ENCODE data around the gene EDEM3.
"Not testable (repeated sequence)": the region's sequence is repeated elsewhere in the genome, so short reads cannot be mapped to it uniquely, and the experiment has no call there.

The EDEM3 gene

DNA sequence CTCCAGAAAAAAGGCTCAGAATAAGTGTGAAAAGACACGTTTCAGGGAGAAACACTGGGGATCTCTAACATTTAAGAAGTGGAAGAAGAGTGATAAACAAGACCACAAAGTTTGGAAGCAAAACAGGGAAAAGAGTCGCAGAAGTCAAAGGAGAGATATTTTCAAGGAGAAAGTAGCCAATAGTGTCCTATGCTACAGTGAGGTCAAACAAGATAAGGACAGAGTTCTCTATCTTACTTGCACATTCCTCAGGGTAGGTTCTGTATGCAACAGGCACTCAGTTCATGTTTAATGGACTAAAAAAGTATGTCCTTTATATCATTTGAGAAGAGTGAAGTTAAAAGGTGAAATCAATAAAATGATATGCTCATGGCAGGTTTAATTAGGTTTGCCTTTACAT lies 13.8 kb upstream of the EDEM3 start:
- no peak overlapping the region for H3K27ac ChIP-seq (ENCODE audit: low read length)
- no peaks in the 10 kb centered on the region for H3K4me1 ChIP-seq (ENCODE audit: control insufficient read depth, insufficient read depth, low read length)
- DNase-seq (ENCODE audit: low read depth, low spot score) = no peak
- no peaks in the 10 kb centered on the region for H3K36me3 ChIP-seq (ENCODE audit: control insufficient read depth, insufficient read depth, low read length)
- H3K9me3 ChIP-seq (ENCODE audit: control insufficient read depth, insufficient read depth, low read length) = no peaks in the 10 kb centered on the region
- WGBS (ENCODE audit: insufficient coverage, insufficient read length) = no CpG with 5 or more reads among the region's 2 CpGs
- H3K4me3 ChIP-seq (ENCODE audit: low read length) = no peak overlapping the region
- 0 out of 2 replicates have a peak, but pooled peaks cover 1% of the 10 kb centered on the region for H3K27me3 ChIP-seq (ENCODE audit: control insufficient read depth, insufficient read depth, low read length)

DNA sequence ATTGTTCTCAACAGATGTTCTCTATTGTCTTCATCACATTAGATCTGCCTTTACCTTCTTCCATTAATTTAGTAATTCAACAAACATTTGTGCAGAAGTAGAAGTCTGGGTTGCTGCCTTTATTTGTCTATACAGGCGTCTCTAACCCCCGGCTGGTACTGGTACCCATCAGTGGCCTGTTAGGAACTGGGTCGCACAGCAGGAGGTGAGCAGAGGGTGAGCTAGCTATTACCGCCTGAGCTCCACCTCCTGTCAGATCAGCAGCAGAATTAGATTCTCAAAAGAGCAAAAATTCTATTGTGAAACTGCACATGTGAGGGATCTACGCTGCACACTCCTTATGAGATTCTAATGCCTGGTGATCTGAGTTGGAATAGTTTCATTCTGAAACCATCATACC lies 12.9 kb upstream of the EDEM3 start:
- Histone ChIP-seq H3K36me3 (ENCODE audit: control insufficient read depth, insufficient read depth, low read length) (no peaks in the 10 kb centered on the region), H3K4me3 (ENCODE audit: low read length) (no peak overlapping the region), H3K27ac (ENCODE audit: low read length) (no peak overlapping the region), H3K4me1 (ENCODE audit: control insufficient read depth, insufficient read depth, low read length) (no peaks in the 10 kb centered on the region), H3K27me3 (ENCODE audit: control insufficient read depth, insufficient read depth, low read length) (0 out of 2 replicates have a peak, but pooled peaks cover 1% of the 10 kb centered on the region), H3K9me3 (ENCODE audit: control insufficient read depth, insufficient read depth, low read length) (no peaks in the 10 kb centered on the region)
- DNase-seq (ENCODE audit: low read depth, low spot score) = no peak
- WGBS (ENCODE audit: insufficient coverage, insufficient read length) = no CpG with 5 or more reads among the region's 5 CpGs

DNA sequence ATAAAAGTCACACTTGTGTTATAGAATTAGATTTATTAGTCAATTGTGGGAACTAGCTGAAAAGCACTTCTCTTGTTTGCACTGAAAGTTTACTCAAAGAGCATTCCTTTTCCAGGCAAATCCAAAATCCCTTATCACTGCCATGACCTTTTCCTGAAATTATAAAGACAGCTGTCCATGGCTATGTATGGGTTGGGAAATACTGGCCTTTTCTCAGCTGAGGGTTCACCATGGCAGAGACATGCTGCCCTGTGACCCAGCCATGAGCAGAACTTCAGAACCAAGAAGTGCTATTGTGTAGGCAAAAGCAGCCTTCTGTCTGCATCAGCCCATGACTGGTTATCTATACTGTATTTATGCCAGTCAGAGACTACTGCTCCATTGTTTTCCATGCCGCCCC lies 9.8 kb upstream of the EDEM3 start:
- H3K4me1 ChIP-seq (ENCODE audit: control insufficient read depth, insufficient read depth, low read length) = no peaks in the 10 kb centered on the region
- DNase-seq (ENCODE audit: low read depth, low spot score) = no peak
- no CpG with 5 or more reads among the region's 1 CpG for WGBS (ENCODE audit: insufficient coverage, insufficient read length)

DNA sequence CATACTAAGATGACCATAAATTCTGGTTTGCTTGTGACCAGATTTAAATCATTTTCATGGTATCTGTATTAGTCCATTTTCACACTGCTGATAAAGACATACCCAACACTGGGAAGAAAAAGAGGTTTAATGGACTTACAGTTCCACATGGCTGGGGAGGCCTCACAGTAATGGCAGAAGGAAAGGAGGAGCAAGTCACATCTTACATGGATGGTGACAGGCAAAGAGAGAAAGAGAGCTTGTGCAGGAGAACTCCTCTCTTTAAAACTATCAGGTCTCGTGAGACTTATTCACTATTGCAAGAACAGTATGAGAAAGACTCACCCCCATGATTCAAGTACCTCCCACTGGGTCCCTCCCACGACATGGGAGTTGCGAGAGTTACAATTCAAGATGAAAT lies 8.9 kb upstream of the EDEM3 start:
- H3K27me3 ChIP-seq (ENCODE audit: control insufficient read depth, insufficient read depth, low read length); H3K27ac ChIP-seq (ENCODE audit: low read length); H3K4me1 ChIP-seq (ENCODE audit: control insufficient read depth, insufficient read depth, low read length); H3K9me3 ChIP-seq (ENCODE audit: control insufficient read depth, insufficient read depth, low read length); DNase-seq (ENCODE audit: low read depth, low spot score); H3K4me3 ChIP-seq (ENCODE audit: low read length); H3K36me3 ChIP-seq (ENCODE audit: control insufficient read depth, insufficient read depth, low read length): not testable (repeated sequence)
- no CpG with 5 or more reads among the region's 3 CpGs for WGBS (ENCODE audit: insufficient coverage, insufficient read length)

More for the DNA sequence above, 9.8 kb upstream of the EDEM3 start:
- 0 out of 2 replicates have a peak, but pooled peaks cover 1% of the 10 kb centered on the region for H3K27me3 ChIP-seq (ENCODE audit: control insufficient read depth, insufficient read depth, low read length)
- no peak overlapping the region for H3K4me3 ChIP-seq (ENCODE audit: low read length)
- no peaks in the 10 kb centered on the region for H3K36me3 ChIP-seq (ENCODE audit: control insufficient read depth, insufficient read depth, low read length)
- no peak overlapping the region for H3K27ac ChIP-seq (ENCODE audit: low read length)
- H3K9me3 ChIP-seq (ENCODE audit: control insufficient read depth, insufficient read depth, low read length) = no peaks in the 10 kb centered on the region

DNA sequence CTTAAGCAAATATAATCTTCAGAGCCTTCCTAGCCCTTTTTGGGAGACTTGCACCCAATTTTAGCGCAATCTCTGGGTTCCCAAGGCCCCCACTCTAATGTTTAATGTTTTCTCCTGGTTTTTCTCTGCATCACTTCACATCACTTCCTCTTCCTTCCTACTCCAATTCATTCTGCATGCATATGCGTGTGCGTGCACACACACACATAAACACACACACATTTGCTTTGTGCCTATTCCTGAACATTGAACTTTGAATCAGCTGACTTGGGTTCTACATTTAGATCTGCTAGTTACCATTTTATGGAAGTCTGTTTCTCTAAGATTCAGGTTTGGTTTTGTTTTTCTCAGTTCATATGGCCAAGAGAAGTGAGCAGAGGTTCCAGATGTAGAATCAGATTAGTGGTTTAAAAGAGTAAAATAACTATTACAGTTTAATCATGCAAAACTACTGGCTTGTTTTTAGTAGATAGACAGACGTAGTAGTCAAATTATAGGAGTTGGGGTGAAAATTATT lies 7.4 kb upstream of the EDEM3 start:
- no peak for DNase-seq (ENCODE audit: low read depth, low spot score)
- Histone ChIP-seq H3K4me1 (ENCODE audit: control insufficient read depth, insufficient read depth, low read length) (no peaks in the 10 kb centered on the region), H3K36me3 (ENCODE audit: control insufficient read depth, insufficient read depth, low read length) (no peaks in the 10 kb centered on the region), H3K9me3 (ENCODE audit: control insufficient read depth, insufficient read depth, low read length) (no peaks in the 10 kb centered on the region), H3K27ac (ENCODE audit: low read length) (no peak overlapping the region), H3K4me3 (ENCODE audit: low read length) (no peak overlapping the region), H3K27me3 (ENCODE audit: control insufficient read depth, insufficient read depth, low read length) (no peaks in the 10 kb centered on the region)
- no CpG with 5 or more reads among the region's 4 CpGs for WGBS (ENCODE audit: insufficient coverage, insufficient read length)

DNA sequence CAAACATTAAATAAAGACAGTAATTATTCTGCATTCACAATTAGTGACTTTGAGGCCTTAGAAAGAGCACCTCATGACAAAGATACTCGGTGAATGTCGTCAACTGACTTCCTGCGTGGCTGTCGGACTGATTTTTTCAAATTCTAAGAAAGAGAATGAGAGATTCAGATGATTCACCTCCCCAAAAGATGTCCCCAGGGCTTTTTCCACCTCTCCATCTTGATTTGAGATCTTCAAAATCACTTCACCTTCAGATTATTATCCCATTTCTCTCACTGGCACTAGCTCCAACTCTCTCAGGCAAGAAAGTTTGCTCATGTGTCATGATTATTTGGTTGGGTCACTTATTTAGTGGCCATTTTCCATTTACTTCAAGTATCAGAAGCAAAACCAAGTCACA lies 5.0 kb upstream of the EDEM3 start:
- H3K4me1 ChIP-seq (ENCODE audit: control insufficient read depth, insufficient read depth, low read length) = no peaks in the 10 kb centered on the region
- no peaks in the 10 kb centered on the region for H3K36me3 ChIP-seq (ENCODE audit: control insufficient read depth, insufficient read depth, low read length)
- no peak for DNase-seq (ENCODE audit: low read depth, low spot score)
- H3K27ac ChIP-seq (ENCODE audit: low read length) = no peak overlapping the region
- H3K9me3 ChIP-seq (ENCODE audit: control insufficient read depth, insufficient read depth, low read length) = no peaks in the 10 kb centered on the region
- no peak overlapping the region for H3K4me3 ChIP-seq (ENCODE audit: low read length)
- WGBS (ENCODE audit: insufficient coverage, insufficient read length) = no CpG with 5 or more reads among the region's 4 CpGs
- H3K27me3 ChIP-seq (ENCODE audit: control insufficient read depth, insufficient read depth, low read length) = no peaks in the 10 kb centered on the region

DNA sequence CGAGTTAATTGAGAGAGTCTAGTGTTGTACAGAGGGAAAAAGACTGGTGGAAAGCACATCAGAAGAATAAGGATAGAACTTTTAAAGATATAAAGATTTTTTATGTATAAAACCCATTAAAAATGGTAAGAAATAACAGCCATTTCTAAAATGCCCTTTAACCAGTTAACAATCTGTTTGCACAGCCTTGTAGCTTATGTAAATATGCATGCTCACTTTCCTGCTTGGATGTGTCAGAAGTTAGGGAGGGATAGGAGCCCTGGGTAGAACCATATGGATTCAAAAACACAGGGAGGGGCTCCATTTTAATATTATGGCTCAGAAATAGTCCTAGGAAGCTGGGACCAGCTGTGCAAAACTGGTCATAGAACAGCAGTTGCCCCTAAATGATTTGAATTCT lies 4.5 kb upstream of the EDEM3 start:
- H3K9me3 ChIP-seq (ENCODE audit: control insufficient read depth, insufficient read depth, low read length) = no peaks in the 10 kb centered on the region
- H3K4me3 ChIP-seq (ENCODE audit: low read length) = no peak overlapping the region
- H3K27ac ChIP-seq (ENCODE audit: low read length) = no peak overlapping the region
- WGBS (ENCODE audit: insufficient coverage, insufficient read length) = no CpG with 5 or more reads among the region's 1 CpG
- H3K36me3 ChIP-seq (ENCODE audit: control insufficient read depth, insufficient read depth, low read length) = no peaks in the 10 kb centered on the region
- DNase-seq (ENCODE audit: low read depth, low spot score) = no peak
- H3K27me3 ChIP-seq (ENCODE audit: control insufficient read depth, insufficient read depth, low read length) = no peaks in the 10 kb centered on the region
- H3K4me1 ChIP-seq (ENCODE audit: control insufficient read depth, insufficient read depth, low read length) = no peaks in the 10 kb centered on the region

DNA sequence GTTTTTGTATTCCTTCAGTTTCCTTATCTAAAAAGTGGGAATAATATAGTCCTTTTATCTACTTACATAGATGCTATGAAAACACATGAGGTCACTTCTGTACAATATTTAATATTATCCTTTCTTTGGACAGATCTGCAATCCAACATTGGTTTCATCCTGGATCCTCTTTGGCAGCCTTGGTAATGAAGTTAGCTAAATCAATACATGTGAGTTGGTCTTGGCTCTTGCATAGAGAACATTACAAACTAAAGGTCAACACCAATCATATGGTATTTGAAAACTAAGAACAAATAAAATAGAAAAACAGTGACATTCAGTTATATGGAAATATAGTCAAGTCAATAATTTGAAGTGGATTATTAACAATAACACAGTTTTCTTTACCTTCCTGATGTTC lies 3.2 kb upstream of the EDEM3 start:
- H3K36me3 ChIP-seq (ENCODE audit: control insufficient read depth, insufficient read depth, low read length) = no peaks in the 10 kb centered on the region
- H3K27ac ChIP-seq (ENCODE audit: low read length) = no peak overlapping the region
- no peaks in the 10 kb centered on the region for H3K4me1 ChIP-seq (ENCODE audit: control insufficient read depth, insufficient read depth, low read length)
- H3K9me3 ChIP-seq (ENCODE audit: control insufficient read depth, insufficient read depth, low read length) = no peaks in the 10 kb centered on the region
- H3K4me3 ChIP-seq (ENCODE audit: low read length) = no peak overlapping the region
- H3K27me3 ChIP-seq (ENCODE audit: control insufficient read depth, insufficient read depth, low read length) = no peaks in the 10 kb centered on the region
- no peak for DNase-seq (ENCODE audit: low read depth, low spot score)

DNA sequence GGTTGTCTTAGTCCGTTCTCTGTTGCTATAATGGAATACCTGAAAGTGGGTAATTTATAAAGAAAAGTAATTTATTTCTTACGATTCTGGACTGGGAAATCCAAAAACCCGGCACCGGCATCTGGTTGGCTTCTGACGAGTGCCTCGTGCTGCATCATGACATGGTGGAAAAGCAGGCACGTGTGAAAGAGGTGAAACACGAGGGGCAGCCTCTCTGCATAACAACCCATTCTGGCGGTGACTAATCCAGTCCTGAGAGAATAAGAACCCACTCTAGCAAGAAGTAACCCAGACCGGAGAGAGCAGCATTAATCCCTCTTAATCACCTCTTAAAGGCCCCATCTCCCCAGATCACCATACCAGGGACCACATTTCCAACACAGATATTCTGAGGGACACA lies 2.7 kb upstream of the EDEM3 start:
- no CpG with 5 or more reads among the region's 10 CpGs for WGBS (ENCODE audit: insufficient coverage, insufficient read length)
- Histone ChIP-seq H3K4me3 (ENCODE audit: low read length) (no peak overlapping the region), H3K9me3 (ENCODE audit: control insufficient read depth, insufficient read depth, low read length) (no peaks in the 10 kb centered on the region), H3K4me1 (ENCODE audit: control insufficient read depth, insufficient read depth, low read length) (no peaks in the 10 kb centered on the region), H3K27ac (ENCODE audit: low read length) (no peak overlapping the region), H3K36me3 (ENCODE audit: control insufficient read depth, insufficient read depth, low read length) (no peaks in the 10 kb centered on the region), H3K27me3 (ENCODE audit: control insufficient read depth, insufficient read depth, low read length) (no peaks in the 10 kb centered on the region)
- DNase-seq (ENCODE audit: low read depth, low spot score) = no peak

DNA sequence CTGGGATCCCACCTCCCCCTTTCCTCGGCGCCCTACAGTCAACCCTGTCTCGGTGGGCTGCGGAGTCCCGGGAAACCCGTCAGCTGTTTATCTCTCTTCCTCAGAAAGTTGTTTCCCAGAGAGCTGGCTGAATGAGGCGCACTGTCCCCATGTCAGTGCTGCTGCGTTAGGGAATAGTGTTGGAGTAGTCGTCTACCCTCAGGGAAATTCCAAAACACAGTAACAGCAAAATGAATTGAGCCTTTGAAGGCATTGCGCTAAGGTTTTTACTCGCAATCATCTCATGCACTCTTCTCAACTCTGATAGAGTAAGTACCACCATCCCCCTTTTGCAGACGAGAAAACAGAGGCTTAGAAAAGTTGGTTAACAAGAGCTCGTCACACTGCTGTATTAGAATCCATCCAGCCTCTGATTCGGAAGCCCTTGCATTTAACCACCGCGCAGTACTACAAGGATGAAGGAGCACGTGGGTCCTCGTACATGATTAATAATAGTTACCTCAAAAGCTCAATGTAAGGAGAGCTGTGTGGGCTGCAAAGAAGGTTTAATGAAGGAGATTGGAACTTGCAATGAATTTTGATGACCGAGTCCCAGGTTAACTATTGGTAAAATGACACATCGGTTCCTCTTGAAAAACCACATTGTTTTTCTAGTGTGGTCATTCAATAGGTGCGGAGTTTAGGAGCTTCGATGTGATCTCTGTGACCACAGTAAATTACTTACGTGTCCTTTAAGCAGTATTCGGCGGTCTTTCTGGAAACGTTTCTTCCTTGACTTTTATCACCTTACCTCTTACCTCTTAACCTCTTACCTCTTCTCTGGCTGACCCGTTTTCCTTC lies 788 bp upstream of the EDEM3 start:
- H3K36me3 ChIP-seq (ENCODE audit: control insufficient read depth, insufficient read depth, low read length) = no peaks in the 10 kb centered on the region
- no peaks in the 10 kb centered on the region for H3K4me1 ChIP-seq (ENCODE audit: control insufficient read depth, insufficient read depth, low read length)
- H3K27ac ChIP-seq (ENCODE audit: low read length) = no peak overlapping the region
- no peak for DNase-seq (ENCODE audit: low read depth, low spot score)
- no peaks in the 10 kb centered on the region for H3K9me3 ChIP-seq (ENCODE audit: control insufficient read depth, insufficient read depth, low read length)
- WGBS (ENCODE audit: insufficient coverage, insufficient read length) = 100% methylated on average over 1 of the region's 27 CpGs
- H3K27me3 ChIP-seq (ENCODE audit: control insufficient read depth, insufficient read depth, low read length) = no peaks in the 10 kb centered on the region
- H3K4me3 ChIP-seq (ENCODE audit: low read length) = peak overlapping the region; percentile 69; the same call in 1 of the 2 replicates

Data from iPS DF 6.9 (cell line).